Activated naive CD4-positive, alpha-beta T cell treated with anti-CD3 and anti-CD28 coated beads, Interleukin-2, amount 50 U/mL, for 24 hours (primary cell): ENCODE results near the gene CCDC86.
A peak's percentile ranks its signal among the peaks of the same experiment; 100 is the strongest.

Source experiments
- H3K27ac Mint-ChIP-seq: one replicate; pipeline ENCODE4 v1.8.0; 2021; ENCODE audit warnings: mild to moderate bottlenecking, mixed read lengths
- H3K27me3 Mint-ChIP-seq: one replicate; pipeline ENCODE4 v1.8.0; 2021; ENCODE audit warnings: mixed read lengths
- H3K36me3 Mint-ChIP-seq: one replicate; pipeline ENCODE4 v1.8.0; 2021; ENCODE audit warnings: mixed read lengths
- H3K4me1 Mint-ChIP-seq: one replicate; pipeline ENCODE4 v1.8.0; 2021; ENCODE audit warnings: mixed read lengths
- H3K4me3 Mint-ChIP-seq: one replicate; pipeline ENCODE4 v1.8.0; 2021; ENCODE audit warnings: mild to moderate bottlenecking, mixed read lengths
- H3K9me3 Mint-ChIP-seq: one replicate; pipeline ENCODE4 v1.8.0; 2021; ENCODE audit warnings: mixed read lengths

The CCDC86 gene

GRCh38 chr11:60841797-60842667, at the start of gene CCDC86:
Gene CCDC86 (plus strand): TSS chr11:60842113. CDS start chr11:60842125, 12 bp downstream.
- peaks cover 18% of the 10 kb centered on the region for H3K36me3 Mint-ChIP-seq
- peak within 1 kb of the TSS; percentile 94 for H3K27ac Mint-ChIP-seq

GRCh38 chr11:60792521-60792920, 49.4 kb upstream of the CCDC86 start:
- H3K9me3 Mint-ChIP-seq, result no peaks in the 10 kb centered on the region

More at GRCh38 chr11:60841797-60842667, at the start of gene CCDC86:
- Mint-ChIP-seq H3K9me3 (no peaks in the 10 kb centered on the region), H3K27me3 (no peaks in the 10 kb centered on the region), H3K4me3 (peak within 1 kb of the TSS; percentile 98), H3K4me1 (peaks cover 43% of the 10 kb centered on the region)

GRCh38 chr11:60795291-60795690, 46.6 kb upstream of the CCDC86 start:
- Mint-ChIP-seq H3K27me3 (no peaks in the 10 kb centered on the region), H3K9me3 (no peaks in the 10 kb centered on the region), H3K27ac (no peak overlapping the region), H3K4me1 (no peaks in the 10 kb centered on the region), H3K36me3 (no peaks in the 10 kb centered on the region), H3K4me3 (no peak overlapping the region)

More at GRCh38 chr11:60792521-60792920, 49.4 kb upstream of the CCDC86 start:
- H3K27ac Mint-ChIP-seq, result peak overlapping the region; percentile 47
- H3K4me1 Mint-ChIP-seq, result no peaks in the 10 kb centered on the region
- H3K4me3 Mint-ChIP-seq, result no peak overlapping the region
- H3K36me3 Mint-ChIP-seq, result no peaks in the 10 kb centered on the region
- no peaks in the 10 kb centered on the region for H3K27me3 Mint-ChIP-seq

- Mint-ChIP-seq H3K9me3 (no peaks in the 10 kb centered on the region), H3K4me3 (no peak overlapping the region), H3K27ac (no peak overlapping the region), H3K36me3 (no peaks in the 10 kb centered on the region), H3K4me1 (no peaks in the 10 kb centered on the region), H3K27me3 (no peaks in the 10 kb centered on the region)
These were observed 43.9 kb upstream of the CCDC86 start for GRCh38 chr11:60797846-60798630.

- no peaks in the 10 kb centered on the region for H3K27me3 Mint-ChIP-seq
- no peaks in the 10 kb centered on the region for H3K9me3 Mint-ChIP-seq
- no peak overlapping the region for H3K4me3 Mint-ChIP-seq
- no peaks in the 10 kb centered on the region for H3K36me3 Mint-ChIP-seq
- no peaks in the 10 kb centered on the region for H3K4me1 Mint-ChIP-seq
- no peak overlapping the region for H3K27ac Mint-ChIP-seq
These were observed 43.3 kb upstream of the CCDC86 start for GRCh38 chr11:60798631-60799030.

GRCh38 chr11:60801194-60801593, 40.7 kb upstream of the CCDC86 start:
- Mint-ChIP-seq H3K27me3 (no peaks in the 10 kb centered on the region), H3K4me1 (no peaks in the 10 kb centered on the region), H3K4me3 (no peak overlapping the region), H3K9me3 (no peaks in the 10 kb centered on the region), H3K36me3 (no peaks in the 10 kb centered on the region), H3K27ac (no peak overlapping the region)

GRCh38 chr11:60803273-60803936, 38.5 kb upstream of the CCDC86 start:
- no peaks in the 10 kb centered on the region for H3K4me1 Mint-ChIP-seq
- no peaks in the 10 kb centered on the region for H3K9me3 Mint-ChIP-seq
- no peaks in the 10 kb centered on the region for H3K27me3 Mint-ChIP-seq
- H3K27ac Mint-ChIP-seq, result no peak overlapping the region
- H3K36me3 Mint-ChIP-seq, result no peaks in the 10 kb centered on the region
- no peak overlapping the region for H3K4me3 Mint-ChIP-seq

GRCh38 chr11:60809249-60809648, 32.7 kb upstream of the CCDC86 start:
- Mint-ChIP-seq H3K27me3 (no peaks in the 10 kb centered on the region), H3K36me3 (no peaks in the 10 kb centered on the region), H3K4me1 (no peaks in the 10 kb centered on the region), H3K9me3 (no peaks in the 10 kb centered on the region), H3K27ac (no peak overlapping the region), H3K4me3 (no peak overlapping the region)

GRCh38 chr11:60809691-60810090, 32.2 kb upstream of the CCDC86 start:
- no peaks in the 10 kb centered on the region for H3K4me1 Mint-ChIP-seq
- no peaks in the 10 kb centered on the region for H3K9me3 Mint-ChIP-seq
- no peak overlapping the region for H3K4me3 Mint-ChIP-seq
- H3K27me3 Mint-ChIP-seq, result no peaks in the 10 kb centered on the region
- H3K36me3 Mint-ChIP-seq, result no peaks in the 10 kb centered on the region
- H3K27ac Mint-ChIP-seq, result no peak overlapping the region

GRCh38 chr11:60810151-60810550, 31.8 kb upstream of the CCDC86 start:
- Mint-ChIP-seq H3K4me1 (no peaks in the 10 kb centered on the region), H3K36me3 (no peaks in the 10 kb centered on the region)

GRCh38 chr11:60810569-60810968, 31.3 kb upstream of the CCDC86 start:
- Mint-ChIP-seq H3K9me3 (no peaks in the 10 kb centered on the region), H3K4me3 (no peak overlapping the region), H3K4me1 (no peaks in the 10 kb centered on the region), H3K27ac (no peak overlapping the region), H3K36me3 (no peaks in the 10 kb centered on the region), H3K27me3 (no peaks in the 10 kb centered on the region)

More at GRCh38 chr11:60810151-60810550, 31.8 kb upstream of the CCDC86 start:
- Mint-ChIP-seq H3K9me3 (no peaks in the 10 kb centered on the region), H3K27ac (no peak overlapping the region), H3K27me3 (no peaks in the 10 kb centered on the region), H3K4me3 (no peak overlapping the region)

GRCh38 chr11:60813324-60813723, 28.6 kb upstream of the CCDC86 start:
- no peak overlapping the region for H3K27ac Mint-ChIP-seq
- H3K36me3 Mint-ChIP-seq, result no peaks in the 10 kb centered on the region
- no peaks in the 10 kb centered on the region for H3K4me1 Mint-ChIP-seq
- no peaks in the 10 kb centered on the region for H3K27me3 Mint-ChIP-seq
- no peak overlapping the region for H3K4me3 Mint-ChIP-seq
- H3K9me3 Mint-ChIP-seq, result no peaks in the 10 kb centered on the region

GRCh38 chr11:60814112-60814511, 27.8 kb upstream of the CCDC86 start:
- no peak overlapping the region for H3K27ac Mint-ChIP-seq
- no peaks in the 10 kb centered on the region for H3K36me3 Mint-ChIP-seq
- H3K9me3 Mint-ChIP-seq, result no peaks in the 10 kb centered on the region
- H3K27me3 Mint-ChIP-seq, result no peaks in the 10 kb centered on the region
- no peaks in the 10 kb centered on the region for H3K4me1 Mint-ChIP-seq
- H3K4me3 Mint-ChIP-seq, result no peak overlapping the region

- Mint-ChIP-seq H3K27ac (no peak overlapping the region), H3K27me3 (no peaks in the 10 kb centered on the region)
These were observed 25.2 kb upstream of the CCDC86 start for GRCh38 chr11:60816590-60817157.

GRCh38 chr11:60818057-60818456, 23.9 kb upstream of the CCDC86 start:
- no peaks in the 10 kb centered on the region for H3K36me3 Mint-ChIP-seq
- no peak overlapping the region for H3K27ac Mint-ChIP-seq
- H3K9me3 Mint-ChIP-seq, result no peaks in the 10 kb centered on the region
- H3K4me1 Mint-ChIP-seq, result no peaks in the 10 kb centered on the region
- no peak overlapping the region for H3K4me3 Mint-ChIP-seq
- H3K27me3 Mint-ChIP-seq, result no peaks in the 10 kb centered on the region

More at GRCh38 chr11:60816590-60817157, 25.2 kb upstream of the CCDC86 start:
- Mint-ChIP-seq H3K4me3 (no peak overlapping the region), H3K36me3 (no peaks in the 10 kb centered on the region), H3K9me3 (no peaks in the 10 kb centered on the region), H3K4me1 (no peaks in the 10 kb centered on the region)
